CD4-positive, alpha-beta T cell treated with Interferon alpha-2 for 1 hour (primary cell): Measurements from ENCODE around the gene TSNAXIP1.

Experiments used
- DNase-seq, 2 donors: peaks; one replicate each; pipeline ENCODE4 v3.0.0-alpha.2; 2020 to 2022

TSNAXIP1 gene

GRCh38 chr16:67806428-67807147, at the start of gene TSNAXIP1, which contains the start of gene RANBP10:
TSS of gene TSNAXIP1 (plus strand) at chr16:67806889. CDS start at chr16:67807150, 261 bp downstream.
TSS of gene RANBP10 (minus strand) at chr16:67806560. CDS start at chr16:67806536, 24 bp downstream.
- DNase-seq: peak; percentile 99

DNA sequence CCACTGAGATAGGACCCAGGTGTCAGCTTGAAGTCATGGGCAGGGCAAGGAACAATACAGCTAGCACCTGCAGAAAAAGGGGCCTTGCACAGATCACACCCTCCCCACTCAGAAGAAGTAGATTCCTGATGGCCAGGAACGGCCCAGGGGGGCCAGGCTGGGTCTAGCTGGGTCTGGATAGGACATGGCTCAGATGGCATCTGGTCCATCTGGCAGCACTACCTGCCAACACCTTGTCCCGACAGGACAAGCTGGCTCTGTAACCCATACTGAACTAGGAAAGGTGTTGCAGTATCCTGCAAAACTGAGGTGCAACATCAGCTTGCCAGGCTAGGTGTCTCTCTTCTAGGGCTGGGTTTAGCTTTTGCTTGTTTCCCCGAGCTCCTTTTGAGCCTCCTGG, 48.7 kb upstream of the TSNAXIP1 start:
- DNase-seq: no peak

DNA sequence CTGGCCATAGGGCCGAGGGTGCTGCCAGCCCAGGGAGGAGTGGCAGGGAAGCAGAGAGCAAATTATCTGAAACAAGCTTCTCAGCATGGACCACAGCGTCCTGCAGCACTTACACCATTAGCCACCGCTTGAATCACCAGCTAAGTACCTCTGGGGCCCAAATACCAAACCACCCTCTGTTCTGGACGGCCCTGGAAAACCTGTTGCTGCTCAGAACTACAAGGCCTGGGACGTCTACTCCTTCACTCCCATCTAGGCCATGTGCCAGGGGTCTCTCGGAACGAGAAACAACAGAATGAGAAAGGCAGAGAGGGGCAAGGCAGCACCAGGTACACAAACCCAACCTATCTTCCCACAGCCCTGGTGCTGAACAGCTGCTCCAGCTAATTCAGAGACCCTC, 47.7 kb upstream of the TSNAXIP1 start:
- DNase-seq: no peak

GRCh38 chr16:67760206-67760955, 46.3 kb upstream of the TSNAXIP1 start:
- DNase-seq: no peak

- DNase-seq: no peak
These were observed 45.8 kb upstream of the TSNAXIP1 start for GRCh38 chr16:67760956-67761230.

- DNase-seq: no peak
These were observed 44.8 kb upstream of the TSNAXIP1 start for GRCh38 chr16:67761924-67762323.

DNA sequence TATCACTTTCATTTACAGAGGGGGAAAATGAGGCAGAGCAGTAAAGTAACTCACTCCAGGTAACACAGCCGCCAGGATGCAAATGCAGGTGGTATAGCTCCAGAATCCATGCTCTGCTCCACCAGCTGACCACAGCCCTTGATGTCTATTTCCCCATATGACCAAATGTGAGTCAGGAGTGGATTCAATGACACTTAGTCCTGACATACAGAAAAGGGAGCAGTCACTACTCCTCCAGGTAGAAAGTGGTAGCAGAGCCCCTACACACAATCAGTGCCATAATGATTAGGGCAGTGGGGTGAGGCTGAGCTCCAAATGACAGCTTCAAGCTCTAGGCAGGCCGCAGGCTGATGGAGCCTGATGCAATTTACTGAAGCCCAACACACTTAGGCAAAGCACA, 44.3 kb upstream of the TSNAXIP1 start:
- DNase-seq: no peak

- no peak for DNase-seq
These were observed 43.6 kb upstream of the TSNAXIP1 start for GRCh38 chr16:67763066-67763465.

DNA sequence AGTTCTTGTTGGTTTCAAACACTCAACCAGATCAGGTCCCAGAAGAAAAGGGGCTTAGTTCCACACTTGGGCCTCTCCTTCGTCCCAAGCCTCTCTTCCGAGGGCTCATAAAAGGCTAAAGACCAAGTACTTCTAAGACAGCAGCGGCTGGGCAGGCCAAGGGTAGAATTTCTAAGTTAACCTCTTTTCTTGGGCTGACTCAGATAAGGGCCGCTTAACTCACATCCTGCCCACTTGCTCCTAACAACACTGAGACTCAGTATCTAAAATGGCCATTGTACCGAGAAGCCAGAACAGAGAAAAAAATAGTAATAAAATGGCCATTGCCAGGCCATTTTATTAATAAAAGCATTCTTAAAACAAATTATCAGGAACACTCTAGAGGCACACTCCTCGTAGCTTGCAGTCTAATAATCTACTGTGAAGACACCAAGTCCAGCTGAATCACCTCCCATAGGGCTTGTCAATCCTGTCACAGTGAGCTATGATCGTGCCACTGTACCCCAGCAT, 42.5 kb upstream of the TSNAXIP1 start:
- DNase-seq: no peak

DNA sequence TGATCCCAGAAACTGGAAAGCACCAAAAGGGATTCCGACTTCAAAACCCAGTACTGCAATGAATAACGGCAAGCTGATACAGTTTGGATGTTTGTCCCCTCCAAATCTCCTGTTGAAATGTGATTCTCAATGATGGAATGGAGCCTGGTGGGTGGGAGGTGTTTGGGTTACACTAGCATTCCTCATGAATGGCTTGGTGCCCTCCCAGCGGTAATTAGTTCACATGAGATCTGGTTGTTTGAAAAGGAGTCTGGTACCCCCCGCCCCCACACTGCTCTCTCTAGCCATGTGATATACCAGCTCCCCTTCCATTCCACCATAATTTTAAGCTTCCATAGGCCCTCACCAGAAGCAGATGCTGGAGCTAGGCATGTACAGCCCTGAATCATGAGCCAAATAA, 40.4 kb upstream of the TSNAXIP1 start:
- no peak for DNase-seq

- DNase-seq: no peak
These were observed 38.7 kb upstream of the TSNAXIP1 start for GRCh38 chr16:67767953-67768352.

GRCh38 chr16:67770346-67770991, 36.2 kb upstream of the TSNAXIP1 start:
- DNase-seq: no peak

DNA sequence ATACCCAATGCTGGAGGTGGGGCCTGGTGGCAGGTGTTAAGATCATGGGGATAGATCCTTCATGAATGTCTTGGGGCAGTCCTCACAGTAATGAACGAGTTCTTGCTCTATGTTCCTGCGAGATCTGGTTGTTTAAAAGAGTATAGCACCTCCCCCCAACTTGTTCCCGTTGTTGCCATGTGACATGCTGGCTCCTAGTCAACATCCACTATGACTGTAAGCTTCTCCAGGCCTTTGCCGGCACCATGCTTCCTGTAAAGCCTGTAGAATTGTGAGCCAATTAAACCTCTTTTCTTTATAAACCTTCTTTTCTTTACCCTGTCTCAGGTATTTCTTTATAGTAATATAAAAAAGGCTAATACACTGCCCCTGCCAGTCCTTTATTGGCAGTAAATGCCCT, 33.6 kb upstream of the TSNAXIP1 start:
- no peak for DNase-seq

DNA sequence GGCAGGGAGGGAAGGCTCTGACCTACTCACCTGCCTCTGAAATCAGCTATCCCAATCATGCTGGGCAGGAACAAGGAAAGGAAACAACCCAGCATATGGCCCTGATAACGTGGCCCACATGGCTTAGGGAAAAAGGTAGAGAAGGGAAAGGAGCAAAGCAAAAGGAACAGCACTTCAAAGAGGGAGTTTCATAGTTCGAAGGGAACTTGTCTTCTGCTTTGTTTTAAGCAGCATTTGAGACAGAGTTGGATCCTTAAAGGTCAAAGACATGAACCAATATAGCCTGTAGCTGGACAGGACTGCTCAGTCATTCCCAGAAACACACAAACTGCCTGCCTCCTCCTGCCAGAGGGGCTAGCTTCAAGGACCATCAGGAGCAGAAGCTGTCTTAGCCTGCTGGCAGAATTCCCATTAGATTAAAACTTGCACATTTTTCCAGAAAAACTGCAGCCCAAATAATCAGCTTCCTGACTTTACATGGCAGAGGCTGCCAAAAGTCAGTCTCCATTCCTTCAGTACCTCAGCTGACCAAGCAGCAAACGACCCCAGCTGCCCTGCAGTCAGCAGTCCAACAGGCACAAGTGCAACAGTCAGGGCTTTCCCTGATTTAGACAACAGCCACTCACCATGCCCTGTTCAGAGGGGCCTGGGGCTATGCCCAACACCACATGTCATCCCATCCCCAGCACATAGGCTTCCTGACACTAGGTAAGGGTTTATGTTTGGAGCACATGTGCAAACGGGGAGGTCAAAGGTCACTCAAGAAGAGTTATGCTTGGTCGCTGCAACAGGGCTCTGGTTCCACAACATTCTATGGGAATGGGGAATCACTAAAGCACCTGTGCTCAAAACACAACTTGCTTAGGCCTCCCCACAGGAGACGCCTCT, 32.9 kb upstream of the TSNAXIP1 start:
- DNase-seq: no peak

DNA sequence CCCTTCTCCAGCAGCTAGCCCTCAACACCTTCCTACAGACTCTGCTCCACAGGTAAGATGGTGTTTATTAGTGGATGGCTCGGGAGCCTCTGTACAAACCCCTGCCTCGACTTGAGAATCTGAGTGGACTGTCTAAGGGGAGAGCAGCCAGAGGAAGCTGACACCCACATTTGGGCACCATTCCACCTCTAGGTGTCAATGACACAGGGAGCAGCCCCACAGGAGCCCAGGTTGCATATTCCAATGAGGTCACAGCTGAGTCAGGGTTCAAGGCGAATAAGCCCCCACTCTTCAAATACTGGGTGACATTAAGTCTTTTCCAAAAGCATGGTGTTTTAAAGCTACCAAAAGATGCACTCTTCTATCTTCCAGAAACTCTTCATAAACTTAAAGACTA, 32.2 kb upstream of the TSNAXIP1 start:
- no peak for DNase-seq

DNA sequence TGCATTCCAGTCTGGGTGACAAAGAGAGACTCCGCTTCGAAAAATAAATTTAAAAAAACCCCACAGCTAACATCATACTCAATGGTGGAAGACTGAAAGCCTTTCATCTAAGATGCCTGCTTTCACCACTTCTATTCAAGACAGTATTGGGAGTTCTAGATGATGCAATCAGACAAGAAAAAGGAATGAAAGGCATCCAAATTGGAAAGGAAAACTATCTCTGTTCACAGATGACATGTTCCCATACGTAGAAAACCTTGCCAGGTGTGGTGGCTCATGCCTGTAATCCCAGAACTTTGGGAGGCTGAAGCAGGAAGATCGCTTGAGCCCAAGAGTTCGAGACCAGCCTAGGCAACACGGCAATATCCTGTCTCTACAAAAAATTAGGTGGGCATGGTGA, 31.4 kb upstream of the TSNAXIP1 start:
- DNase-seq: no peak

- no peak for DNase-seq
These were observed 27.3 kb upstream of the TSNAXIP1 start for GRCh38 chr16:67779256-67780014.

DNA sequence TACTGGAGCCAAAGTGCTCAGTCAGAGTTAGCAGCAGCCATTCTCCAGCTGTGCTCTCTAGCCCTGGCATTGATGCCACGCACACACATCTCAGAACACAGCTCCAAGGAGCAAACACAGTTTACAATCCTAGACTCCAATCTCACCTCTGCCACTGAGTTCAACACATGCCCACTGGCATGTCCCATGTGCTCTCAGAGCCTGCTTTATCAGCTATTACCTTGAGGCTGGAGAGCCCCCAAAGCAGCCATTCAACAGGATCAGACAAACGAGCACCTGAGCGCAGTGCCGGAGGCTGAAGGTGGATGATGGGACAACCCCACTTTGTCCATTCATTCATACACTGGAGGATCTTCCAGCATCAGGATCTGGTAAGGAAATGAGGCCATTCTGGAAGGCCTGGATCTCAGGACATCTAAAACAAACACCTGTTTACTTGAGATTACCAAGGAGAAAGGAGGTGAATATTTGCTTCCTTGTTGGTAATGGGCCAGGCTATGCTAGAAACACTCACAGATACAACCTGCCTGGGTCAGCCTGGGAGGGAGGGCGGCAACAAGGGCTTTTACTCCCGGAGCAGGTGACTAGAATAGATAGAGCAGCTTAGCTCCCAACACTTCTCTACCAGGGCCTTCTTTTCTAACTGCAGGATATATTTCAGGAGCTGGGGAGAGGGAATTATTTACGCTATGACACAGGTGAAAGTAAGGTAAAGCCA, 25.7 kb upstream of the TSNAXIP1 start:
- DNase-seq: no peak

DNA sequence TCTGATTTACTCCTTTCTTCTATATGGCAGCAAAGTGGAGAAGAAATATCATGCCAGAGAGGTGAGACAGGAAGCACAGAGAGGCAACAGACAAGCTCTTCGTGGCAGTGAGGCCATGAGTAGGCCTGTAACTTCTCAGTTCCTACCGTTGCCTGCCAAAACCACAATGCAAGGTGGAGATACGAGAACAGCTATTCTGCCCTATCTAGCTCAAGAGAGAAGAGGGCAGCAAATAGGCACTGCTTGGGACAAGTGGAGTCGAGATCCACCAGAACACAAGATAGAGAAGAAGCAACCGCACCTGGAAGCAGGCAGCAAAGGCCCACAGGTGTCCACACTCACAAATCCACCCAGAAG, 25.1 kb upstream of the TSNAXIP1 start:
- no peak for DNase-seq

- DNase-seq: no peak
These were observed 23.9 kb upstream of the TSNAXIP1 start for GRCh38 chr16:67782567-67783352.

GRCh38 chr16:67783353-67783725, 23.4 kb upstream of the TSNAXIP1 start:
- no peak for DNase-seq
